Raji (cell line): Measurements from ENCODE around the gene RUNX3.

ENCODE experiments used
- POLR2A ChIP-seq: IDR thresholded peaks from 2 replicates; pipeline ENCODE4 v1.6.1; 2011; ENCODE audit warnings: low read depth, low read length, control low read depth; ENCODE audit not compliant: insufficient read depth

RUNX3 gene

DNA sequence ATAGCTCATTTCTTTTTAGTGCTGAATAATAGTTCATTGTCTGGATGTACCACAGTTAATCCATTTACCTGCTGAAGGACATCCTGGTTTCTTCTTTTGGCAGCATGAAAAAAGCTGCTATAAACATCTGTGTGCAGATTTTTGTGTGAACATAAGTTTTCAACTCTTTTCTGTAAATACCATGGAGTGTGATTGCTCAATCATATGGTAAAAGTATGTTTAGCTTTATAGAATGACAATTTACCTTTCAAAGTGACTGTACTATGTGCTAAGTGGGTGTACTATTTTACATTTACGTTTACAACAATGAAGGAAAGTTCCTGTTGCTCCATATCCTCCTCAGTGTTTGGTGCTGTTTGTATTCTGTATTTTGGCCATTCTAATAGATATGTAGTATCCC, 49.0 kb downstream of the RUNX3 start:
- no peak for TF ChIP-seq POLR2A

DNA sequence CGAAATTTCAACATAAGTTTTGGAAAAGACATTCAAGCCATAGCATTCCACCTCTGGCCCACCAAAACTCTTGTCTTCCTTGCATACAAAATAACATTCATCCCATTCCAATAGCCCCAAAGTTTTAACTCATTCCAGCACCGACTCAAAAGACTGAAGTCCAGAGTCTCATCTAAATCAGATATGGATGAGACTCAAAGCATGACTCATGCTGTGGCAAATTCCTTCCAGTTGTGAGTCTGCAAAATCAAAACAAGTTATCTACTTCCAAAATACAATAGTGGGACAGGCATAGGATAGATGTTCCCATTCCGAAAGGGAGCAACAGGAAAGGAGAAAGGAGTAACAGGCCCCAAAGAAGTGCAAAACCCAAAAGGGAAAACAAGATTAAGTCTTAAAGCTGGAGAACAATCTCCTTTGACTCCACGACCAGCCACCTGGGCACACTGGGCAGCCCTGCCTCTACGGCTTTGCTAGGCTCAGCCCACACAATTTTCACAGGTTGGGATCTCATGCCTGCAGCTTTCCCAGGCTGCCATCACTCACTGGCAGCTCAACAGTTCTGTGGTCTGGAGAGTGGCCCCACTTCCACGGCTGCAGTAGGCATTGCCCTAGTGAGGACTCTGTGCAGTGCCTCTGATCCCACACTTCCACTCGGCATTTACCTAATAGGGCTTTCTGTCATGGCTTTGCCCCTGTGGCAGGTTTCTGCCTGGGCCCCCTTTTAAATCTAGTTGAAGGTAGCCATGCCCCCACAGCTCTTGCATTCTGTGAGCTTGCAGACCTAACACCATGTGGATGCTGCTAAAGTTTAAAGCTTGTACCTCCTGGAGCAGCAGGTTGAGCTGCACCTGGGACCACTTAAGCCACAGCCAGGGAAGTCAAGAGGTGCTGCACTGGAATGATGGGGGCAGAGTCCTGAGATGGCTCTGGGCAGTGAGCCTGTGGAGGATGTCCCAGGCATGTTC, 51.0 kb downstream of the RUNX3 start:
- no peak for TF ChIP-seq POLR2A

DNA sequence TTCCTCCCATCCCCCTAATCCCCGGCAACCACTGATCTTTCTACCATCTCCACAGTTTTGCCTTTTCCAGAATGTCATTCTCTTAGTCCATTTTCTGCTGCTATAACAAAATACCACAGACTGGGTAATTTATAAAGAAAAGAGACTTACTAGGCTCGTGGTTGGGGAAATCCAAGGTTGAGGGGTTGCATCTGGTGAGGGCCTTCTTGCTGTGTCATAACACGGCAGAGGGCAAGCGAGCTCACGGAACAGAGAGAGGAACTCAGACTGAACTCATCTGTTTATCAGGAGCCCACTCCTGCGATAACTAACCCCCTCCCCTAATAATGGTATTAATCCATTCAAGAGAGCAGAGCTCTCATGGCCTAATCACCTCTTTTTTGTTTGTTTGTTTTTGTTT, 52.0 kb downstream of the RUNX3 start:
- no peak for TF ChIP-seq POLR2A

DNA sequence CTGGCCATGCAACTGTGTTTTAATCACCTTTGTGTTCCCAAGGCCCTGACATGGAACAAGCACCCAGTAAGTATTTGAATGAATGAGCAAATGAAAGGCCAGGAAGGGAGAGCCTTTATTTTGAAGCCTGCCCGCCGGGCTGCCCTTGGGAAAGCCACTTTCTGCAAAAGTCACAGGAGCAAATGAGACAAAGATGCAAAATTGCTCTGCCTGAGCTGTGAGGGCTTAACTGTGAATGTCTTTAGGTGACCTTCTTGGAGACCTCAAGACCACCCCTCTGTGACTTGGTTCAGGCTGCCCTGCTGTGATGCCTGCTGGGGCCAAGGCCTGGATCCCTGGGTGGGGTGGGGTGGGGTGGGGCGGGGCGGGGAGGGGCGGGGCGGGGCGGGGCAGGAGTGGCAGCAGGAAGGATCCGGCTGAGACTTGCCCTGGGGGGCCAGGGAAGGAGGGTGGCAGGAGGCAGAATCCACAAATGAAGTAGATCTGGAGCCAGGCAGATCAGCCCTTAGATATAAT, 54.0 kb downstream of the RUNX3 start:
- TF ChIP-seq POLR2A: no peak

DNA sequence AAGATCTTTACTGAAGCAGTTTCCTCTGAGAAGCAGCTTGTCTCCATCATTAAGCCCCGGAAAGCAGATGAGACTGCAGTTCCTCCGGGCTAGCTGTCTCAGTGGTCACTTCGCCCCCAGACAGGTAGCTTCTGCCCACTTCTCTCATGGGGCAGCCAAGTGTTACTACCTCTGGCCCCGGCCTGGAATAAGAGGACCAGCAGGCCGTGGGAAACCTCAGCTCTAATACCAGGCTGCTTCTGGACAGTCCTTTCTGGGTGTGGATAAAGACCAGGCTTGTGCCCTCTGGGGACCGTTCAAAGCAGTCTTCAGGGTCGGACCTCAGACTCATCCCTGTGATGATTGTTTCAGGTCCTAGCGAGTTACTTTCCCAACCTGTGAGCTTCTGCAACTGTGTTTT, 54.8 kb downstream of the RUNX3 start:
- no peak for TF ChIP-seq POLR2A

DNA sequence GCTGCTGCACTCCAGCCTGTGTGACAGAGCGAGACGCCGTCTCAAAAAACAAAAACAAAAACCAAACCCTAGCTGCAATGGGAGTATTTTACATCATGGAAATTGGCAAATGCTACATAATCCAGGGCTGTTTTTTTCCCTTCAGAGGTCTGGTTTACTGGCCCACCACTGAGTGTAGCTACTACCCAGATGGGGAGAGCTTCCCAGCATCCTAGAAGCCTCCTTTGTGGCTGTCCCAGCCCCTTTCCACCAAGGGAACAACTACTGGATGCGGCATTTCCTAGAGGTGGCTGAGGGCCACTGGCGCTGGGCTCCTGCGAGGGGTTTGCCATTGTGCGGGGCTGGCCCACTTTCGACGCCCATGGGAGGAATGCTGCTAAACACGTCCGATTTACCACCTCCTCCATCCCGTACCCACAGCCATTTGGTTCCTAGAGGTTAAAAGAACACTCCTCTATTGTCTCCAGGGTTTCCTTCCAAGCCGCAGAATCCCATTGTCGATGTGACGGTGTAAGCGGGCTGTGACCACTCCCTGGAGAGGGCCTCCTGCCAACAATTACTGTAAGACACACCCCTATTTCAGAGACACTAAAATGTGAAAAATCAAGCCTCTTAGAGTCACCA, 55.4 kb downstream of the RUNX3 start:
- TF ChIP-seq POLR2A: no peak

DNA sequence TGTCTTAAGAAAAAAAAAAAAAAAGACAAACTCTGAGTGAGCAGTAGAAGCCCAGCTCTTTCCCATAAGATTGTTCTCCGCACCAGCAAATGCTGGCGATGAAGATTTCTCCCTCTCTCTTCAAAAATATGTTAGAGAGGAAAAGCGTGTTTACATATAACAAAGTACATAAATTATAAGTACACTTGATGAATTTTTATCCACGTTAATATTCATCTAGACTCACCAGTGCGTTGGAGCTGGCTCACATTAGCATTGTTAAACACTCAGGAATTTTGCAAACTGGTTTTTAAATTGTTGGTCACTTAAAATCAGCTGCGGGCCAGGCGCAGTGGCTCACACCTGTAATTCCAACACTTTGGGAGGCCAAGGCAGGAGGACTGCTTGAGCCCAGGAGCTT, 56.0 kb downstream of the RUNX3 start:
- TF ChIP-seq POLR2A: no peak

DNA sequence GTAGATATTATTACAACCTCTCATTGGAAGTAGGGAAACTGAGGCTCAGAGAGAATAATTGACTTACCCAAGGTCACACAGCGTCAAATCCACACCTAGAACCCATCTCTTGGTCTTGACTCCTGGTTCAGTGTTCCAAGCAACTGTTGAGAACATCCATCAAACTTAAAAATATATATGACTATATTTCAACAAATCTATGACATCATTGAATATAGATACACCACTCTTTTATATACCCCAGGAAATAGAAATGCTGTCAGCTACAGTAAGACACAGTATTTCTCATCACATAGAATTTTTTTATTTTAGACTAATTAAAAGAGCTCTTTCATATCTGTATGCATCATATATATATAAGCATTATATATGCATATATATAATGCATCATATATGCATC, 56.9 kb downstream of the RUNX3 start:
- no peak for TF ChIP-seq POLR2A

DNA sequence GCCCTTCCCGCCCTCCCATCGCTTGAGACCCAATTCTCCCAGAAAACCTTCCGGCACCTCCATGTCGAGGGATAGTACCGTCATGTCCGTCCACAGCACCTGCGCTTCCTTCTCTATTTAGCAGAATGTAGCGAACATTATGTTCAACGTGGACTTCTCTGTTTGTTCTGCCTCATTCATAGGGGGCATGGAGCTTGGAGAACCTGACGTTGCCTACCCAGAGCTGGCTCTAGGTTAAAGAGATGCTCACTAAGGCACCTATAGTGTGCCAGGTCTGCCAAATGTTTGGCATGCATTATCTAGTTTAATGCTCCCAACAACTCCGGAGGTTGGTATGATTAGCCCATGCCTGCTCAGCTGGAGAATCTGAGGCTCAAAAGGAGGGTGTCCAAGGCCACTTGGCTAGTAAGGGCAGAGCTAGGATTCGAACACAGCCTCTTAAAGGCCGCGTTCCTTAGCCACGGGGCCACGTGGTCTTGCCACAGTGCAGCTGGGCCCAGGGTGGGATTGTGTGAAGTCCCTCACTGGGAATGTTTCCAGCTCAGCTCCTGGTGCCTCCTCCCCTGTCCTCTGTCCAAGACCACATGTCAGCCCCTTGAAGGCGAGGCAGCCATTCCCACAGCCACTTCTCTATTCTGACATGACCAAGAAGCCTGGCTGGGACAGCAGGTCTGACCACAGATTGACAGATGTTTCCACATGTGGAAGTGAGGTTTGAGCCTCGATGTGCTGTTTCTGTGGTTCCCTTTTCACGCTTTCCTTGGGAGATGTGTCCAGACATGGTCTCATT, 57.8 kb downstream of the RUNX3 start:
- no peak for TF ChIP-seq POLR2A

DNA sequence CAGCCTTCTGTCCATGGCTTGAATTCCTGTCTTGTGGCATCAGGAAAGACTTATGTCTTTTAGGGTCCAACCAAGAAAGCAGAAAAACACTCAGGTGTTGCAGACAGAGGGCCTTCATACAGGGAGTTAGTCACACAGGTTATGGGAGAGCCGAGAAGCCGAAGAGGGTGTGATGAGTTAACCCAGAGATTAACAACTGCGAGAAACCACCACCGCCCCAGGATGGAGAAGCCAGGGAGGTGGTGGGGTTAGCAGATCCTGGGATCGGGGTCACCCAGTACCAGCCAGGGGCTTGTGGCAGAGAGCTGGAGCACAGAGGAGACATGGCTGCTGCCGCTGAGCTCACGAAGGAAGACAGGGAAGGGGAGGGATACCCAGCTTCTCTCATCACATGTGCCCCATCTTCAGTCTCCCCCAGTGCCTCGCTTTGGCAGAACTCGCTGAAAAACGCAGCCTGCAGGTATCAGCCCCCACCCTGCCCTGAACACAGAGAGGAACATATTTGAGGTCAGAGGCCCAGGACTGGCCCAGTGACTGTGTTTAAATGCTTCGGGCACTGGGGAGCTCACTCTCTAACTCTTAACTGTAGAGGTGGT, 58.7 kb downstream of the RUNX3 start:
- TF ChIP-seq POLR2A: no peak

DNA sequence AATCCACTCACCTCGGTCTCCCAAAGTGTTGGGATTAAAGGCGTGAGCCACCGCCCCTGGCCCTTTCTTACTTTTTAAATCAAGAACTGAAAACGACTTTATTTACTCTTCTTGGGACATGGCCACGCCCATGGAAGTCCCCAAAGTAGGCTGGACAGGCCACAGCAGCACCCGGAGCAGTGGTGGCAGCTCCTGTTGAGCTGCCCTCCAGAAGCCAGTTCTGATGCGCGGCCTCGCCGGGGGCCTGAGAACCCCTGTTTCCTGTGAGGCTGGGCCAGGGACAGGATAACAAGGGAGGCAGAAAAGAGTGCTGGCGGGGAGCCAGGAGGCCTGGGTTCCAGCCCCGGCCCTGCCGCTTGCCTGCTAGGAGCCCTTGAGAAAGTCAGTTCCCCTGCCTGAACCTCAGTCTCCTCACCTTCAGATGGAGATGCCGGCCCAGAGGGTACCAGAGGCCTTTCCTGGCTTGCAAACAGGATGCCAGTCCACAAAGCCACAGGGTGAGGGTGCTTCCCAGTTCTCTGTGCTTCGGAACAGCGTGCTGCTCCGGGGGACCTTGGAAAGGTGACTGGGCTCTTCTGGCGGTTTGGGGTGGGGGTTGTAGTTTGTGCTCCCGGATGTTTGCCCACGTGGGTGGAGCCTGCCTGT, 59.4 kb downstream of the RUNX3 start:
- no peak for TF ChIP-seq POLR2A

DNA sequence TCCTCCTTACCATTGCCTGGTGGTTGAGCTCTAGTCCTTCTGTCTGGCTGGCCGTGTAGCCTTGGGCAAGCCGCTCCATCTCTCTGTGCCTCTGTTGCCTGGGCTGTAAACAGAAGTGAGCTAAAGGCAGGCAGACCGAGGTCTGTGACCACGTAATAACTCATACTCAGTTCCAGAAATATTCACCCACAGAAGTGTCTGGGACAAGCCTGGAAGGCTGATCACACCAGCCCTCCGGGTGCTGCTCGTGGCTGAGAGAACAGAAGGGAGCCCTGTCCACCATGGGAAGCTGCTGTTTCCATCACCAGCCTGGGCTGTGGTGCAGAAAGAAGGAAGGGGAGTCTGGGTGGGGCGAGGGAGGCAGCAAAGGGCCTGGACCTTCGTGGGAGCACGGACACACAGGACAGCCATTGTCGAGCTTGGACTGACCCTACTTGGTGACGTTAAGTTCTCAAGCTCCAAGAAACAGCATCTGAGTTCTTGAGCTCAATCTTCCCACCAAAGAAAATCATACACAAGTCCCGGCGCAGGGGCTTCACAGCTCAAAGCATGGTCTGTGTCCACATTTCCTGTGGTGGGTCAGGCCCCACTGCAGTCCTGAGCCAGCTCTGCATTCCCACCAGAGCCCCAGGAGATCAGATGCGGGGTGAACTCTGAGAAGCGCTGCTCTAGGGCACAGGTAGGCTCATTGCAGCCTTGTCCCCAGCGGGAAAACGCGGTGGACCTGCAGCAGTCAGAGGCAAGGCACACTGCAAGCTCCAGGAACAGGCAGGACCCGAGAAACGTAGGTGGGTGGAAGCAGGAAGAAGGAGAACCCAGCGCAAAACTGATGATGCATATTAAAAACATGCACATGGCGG, 61.8 kb downstream of the RUNX3 start:
- no peak for TF ChIP-seq POLR2A

DNA sequence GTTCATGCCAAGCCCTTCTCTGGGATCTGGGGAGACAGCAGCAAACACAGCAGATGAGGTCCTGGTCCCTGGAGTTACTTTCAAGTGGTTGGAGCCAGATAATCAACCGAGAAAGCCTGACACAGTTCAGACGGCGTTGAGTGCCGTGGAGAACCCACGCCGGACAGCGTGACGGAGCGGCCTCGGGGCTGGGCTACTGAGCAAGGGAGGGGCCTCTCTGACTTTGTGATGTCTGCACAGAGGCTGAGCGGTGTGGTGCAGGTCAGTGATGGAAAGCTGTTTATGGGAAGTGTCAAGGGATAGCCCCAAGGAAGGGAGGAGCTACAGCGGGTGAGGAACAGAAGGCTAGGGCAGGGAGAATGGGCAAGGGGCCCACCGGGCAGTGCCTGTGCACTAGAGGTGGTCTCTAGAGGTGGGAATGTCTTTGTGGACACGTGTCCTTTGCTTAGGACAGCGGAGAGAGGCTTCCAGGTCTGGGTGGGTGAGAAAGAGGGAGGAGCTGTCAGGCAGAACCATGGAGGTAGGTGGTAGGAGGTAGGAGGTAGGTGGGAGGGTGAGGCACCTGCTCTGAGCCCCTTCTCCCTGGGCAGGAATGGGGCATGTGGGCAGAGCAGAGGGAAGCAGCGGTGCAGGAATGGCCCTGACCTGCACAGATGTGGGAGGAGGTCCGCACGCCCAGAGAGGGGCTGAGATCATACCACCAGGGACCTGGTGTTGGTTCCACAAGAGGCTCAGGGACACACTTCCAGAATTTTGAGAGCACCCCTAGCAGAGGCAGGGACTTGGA, 62.8 kb downstream of the RUNX3 start:
- no peak for TF ChIP-seq POLR2A
